GM10266 (cell line): Measurements from ENCODE around the gene RPAIN.
A peak's percentile ranks its signal among the peaks of the same experiment; 100 is the strongest.

Experiments
- DNase-seq: peaks from one replicate; pipeline ENCODE4 v3.0.0; 2012; ENCODE audit errors: extremely low spot score
- CTCF ChIP-seq: IDR thresholded peaks from 2 replicates; pipeline ENCODE4 v1.5.1; 2012; ENCODE audit warnings: mild to moderate bottlenecking, low read depth; ENCODE audit not compliant: control insufficient read depth, insufficient read depth; ENCODE audit errors: missing control alignments

The RPAIN gene, protein sequence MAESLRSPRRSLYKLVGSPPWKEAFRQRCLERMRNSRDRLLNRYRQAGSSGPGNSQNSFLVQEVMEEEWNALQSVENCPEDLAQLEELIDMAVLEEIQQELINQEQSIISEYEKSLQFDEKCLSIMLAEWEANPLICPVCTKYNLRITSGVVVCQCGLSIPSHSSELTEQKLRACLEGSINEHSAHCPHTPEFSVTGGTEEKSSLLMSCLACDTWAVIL

DNA sequence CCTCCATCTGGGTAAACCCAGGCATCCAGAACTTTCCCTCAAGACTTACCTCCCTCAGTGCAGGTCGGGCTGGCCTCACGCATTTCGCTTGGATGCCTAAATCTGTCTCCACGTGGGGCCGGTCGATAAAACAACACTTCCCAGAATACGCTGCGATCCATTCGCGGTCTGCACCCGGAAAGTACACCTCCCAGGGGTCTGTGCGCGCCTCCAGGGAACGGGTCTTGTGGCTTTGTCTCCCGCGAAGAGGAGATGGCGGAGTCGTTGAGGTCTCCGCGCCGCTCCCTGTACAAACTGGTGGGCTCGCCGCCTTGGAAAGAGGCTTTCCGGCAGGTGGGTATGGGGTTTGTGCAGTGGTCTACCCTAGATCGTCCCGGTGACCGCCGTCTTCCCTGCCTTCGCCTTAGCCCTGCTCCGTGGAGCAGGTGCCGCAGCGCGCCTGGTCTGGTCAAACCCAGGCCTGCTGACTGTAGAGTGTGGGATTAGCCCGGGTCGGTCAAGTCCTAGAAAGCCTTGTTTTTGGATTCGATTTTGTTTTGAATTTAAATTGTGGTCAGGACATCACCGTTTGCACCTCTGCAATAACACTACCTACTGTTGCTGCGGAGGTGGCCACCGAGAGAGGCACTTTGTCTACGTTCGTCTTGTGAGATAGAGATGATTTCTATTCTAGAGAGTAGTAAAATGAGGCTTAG lies at the start of gene RPAIN:
RPAIN (plus strand) TSS at position 224 of the 695 bp plus-strand sequence; CDS start at position 253, 29 bp downstream.
- peak; percentile 80 for DNase-seq
- no peak for TF ChIP-seq CTCF

- no peak for TF ChIP-seq CTCF
- DNase-seq = no peak
These were observed 49.6 kb upstream of the RPAIN start for GRCh38 chr17:5370411-5370810.

DNA sequence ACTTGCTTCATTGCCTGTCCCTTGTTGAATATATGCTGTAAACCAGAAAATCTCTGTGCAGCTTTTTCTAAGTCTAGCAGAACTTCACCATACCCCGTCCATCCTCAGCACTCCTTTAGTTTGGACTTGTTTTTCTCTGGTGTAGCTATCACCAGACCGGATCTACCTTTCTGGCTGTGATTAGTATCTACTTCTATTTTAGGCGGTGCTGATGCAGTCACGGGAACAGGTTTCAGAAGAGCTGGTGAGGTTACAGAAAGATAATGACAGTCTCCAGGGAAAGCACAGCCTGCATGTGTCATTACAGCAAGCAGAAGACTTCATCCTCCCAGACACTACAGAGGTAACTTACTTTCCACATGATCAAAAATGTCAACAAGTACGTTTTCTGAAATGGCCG lies 46.9 kb upstream of the RPAIN start:
- TF ChIP-seq CTCF = no peak
- DNase-seq = peak; percentile 10

GRCh38 chr17:5378566-5379207 lies 41.3 kb upstream of the RPAIN start:
- TF ChIP-seq CTCF = no peak
- no peak for DNase-seq

GRCh38 chr17:5379351-5380107 lies 40.5 kb upstream of the RPAIN start:
- TF ChIP-seq CTCF = no peak
- no peak for DNase-seq

GRCh38 chr17:5380491-5381135 lies 39.4 kb upstream of the RPAIN start:
- no peak for DNase-seq
- no peak for TF ChIP-seq CTCF
